Measurements from ENCODE around the gene GRK7. TPM values are rescaled to one million over a fixed set of nuclear protein-coding genes. Genes with fewer than 3 reads are reported as not detected.

The GRK7 gene, protein sequence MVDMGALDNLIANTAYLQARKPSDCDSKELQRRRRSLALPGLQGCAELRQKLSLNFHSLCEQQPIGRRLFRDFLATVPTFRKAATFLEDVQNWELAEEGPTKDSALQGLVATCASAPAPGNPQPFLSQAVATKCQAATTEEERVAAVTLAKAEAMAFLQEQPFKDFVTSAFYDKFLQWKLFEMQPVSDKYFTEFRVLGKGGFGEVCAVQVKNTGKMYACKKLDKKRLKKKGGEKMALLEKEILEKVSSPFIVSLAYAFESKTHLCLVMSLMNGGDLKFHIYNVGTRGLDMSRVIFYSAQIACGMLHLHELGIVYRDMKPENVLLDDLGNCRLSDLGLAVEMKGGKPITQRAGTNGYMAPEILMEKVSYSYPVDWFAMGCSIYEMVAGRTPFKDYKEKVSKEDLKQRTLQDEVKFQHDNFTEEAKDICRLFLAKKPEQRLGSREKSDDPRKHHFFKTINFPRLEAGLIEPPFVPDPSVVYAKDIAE (N-terminal part only)
- polyA plus RNA-seq (2012; ENCODE audit: low read depth, missing spikeins), result not detected

- DNase-seq (ENCODE audit: insufficient read length, low spot score) (no peak), FAIRE-seq (no peak)
- no peak for TF ChIP-seq POLR2A (IDR thresholded peaks at IDR 0.05; ENCODE audit: low read depth, low read length)
- TF ChIP-seq POU2F2 (IDR thresholded peaks at IDR 0.05; ENCODE audit: low read depth, low read length), result no peak
- TF ChIP-seq SPI1 (IDR thresholded peaks at IDR 0.05; ENCODE audit: low read depth, low read length), result no peak
- TF ChIP-seq TAF1 (IDR thresholded peaks at IDR 0.05; ENCODE audit: low read depth, low read length), result no peak
- no peak for TF ChIP-seq PAX5 (IDR thresholded peaks at IDR 0.05; ENCODE audit: insufficient read depth, low read length, severe bottlenecking)
- no peak for TF ChIP-seq POLR2AphosphoS5 (IDR thresholded peaks at IDR 0.05; ENCODE audit: low read depth, low read length)
Observed at GRCh38 chr3:141763088-141763750, at the start of gene GRK7. GRK7 (plus strand) TSS chr3:141763408; CDS start chr3:141778285, 14,877 bp downstream.

GRCh38 chr3:141714671-141715070, 48.5 kb upstream of the GRK7 start:
- DNase-seq (ENCODE audit: insufficient read length, low spot score), result no peak
- no peak for FAIRE-seq
- no peak for TF ChIP-seq POLR2A (IDR thresholded peaks at IDR 0.05; ENCODE audit: low read depth, low read length)
- TF ChIP-seq PAX5 (IDR thresholded peaks at IDR 0.05; ENCODE audit: insufficient read depth, low read length, severe bottlenecking), result no peak
- no peak for TF ChIP-seq SPI1 (IDR thresholded peaks at IDR 0.05; ENCODE audit: low read depth, low read length)
- TF ChIP-seq POLR2AphosphoS5 (IDR thresholded peaks at IDR 0.05; ENCODE audit: low read depth, low read length), result no peak
- TF ChIP-seq TAF1 (IDR thresholded peaks at IDR 0.05; ENCODE audit: low read depth, low read length), result no peak
- TF ChIP-seq POU2F2 (IDR thresholded peaks at IDR 0.05; ENCODE audit: low read depth, low read length), result no peak

GRCh38 chr3:141722081-141722480, 41.1 kb upstream of the GRK7 start:
- FAIRE-seq (no peak), DNase-seq (ENCODE audit: insufficient read length, low spot score) (no peak)
- TF ChIP-seq POLR2AphosphoS5 (IDR thresholded peaks at IDR 0.05; ENCODE audit: low read depth, low read length), result no peak
- no peak for TF ChIP-seq PAX5 (IDR thresholded peaks at IDR 0.05; ENCODE audit: insufficient read depth, low read length, severe bottlenecking)
- no peak for TF ChIP-seq TAF1 (IDR thresholded peaks at IDR 0.05; ENCODE audit: low read depth, low read length)
- no peak for TF ChIP-seq SPI1 (IDR thresholded peaks at IDR 0.05; ENCODE audit: low read depth, low read length)
- no peak for TF ChIP-seq POLR2A (IDR thresholded peaks at IDR 0.05; ENCODE audit: low read depth, low read length)
- no peak for TF ChIP-seq POU2F2 (IDR thresholded peaks at IDR 0.05; ENCODE audit: low read depth, low read length)

- FAIRE-seq (no peak), DNase-seq (ENCODE audit: insufficient read length, low spot score) (no peak)
- no peak for TF ChIP-seq POLR2AphosphoS5 (IDR thresholded peaks at IDR 0.05; ENCODE audit: low read depth, low read length)
- TF ChIP-seq POLR2A (IDR thresholded peaks at IDR 0.05; ENCODE audit: low read depth, low read length), result no peak
- TF ChIP-seq POU2F2 (IDR thresholded peaks at IDR 0.05; ENCODE audit: low read depth, low read length), result no peak
- no peak for TF ChIP-seq SPI1 (IDR thresholded peaks at IDR 0.05; ENCODE audit: low read depth, low read length)
- no peak for TF ChIP-seq TAF1 (IDR thresholded peaks at IDR 0.05; ENCODE audit: low read depth, low read length)
- no peak for TF ChIP-seq PAX5 (IDR thresholded peaks at IDR 0.05; ENCODE audit: insufficient read depth, low read length, severe bottlenecking)
Observed at GRCh38 chr3:141722648-141723047, 40.6 kb upstream of the GRK7 start.

GRCh38 chr3:141723255-141723654, 40.0 kb upstream of the GRK7 start:
- FAIRE-seq, result no peak
- DNase-seq (ENCODE audit: insufficient read length, low spot score), result no peak
- no peak for TF ChIP-seq PAX5 (IDR thresholded peaks at IDR 0.05; ENCODE audit: insufficient read depth, low read length, severe bottlenecking)
- no peak for TF ChIP-seq SPI1 (IDR thresholded peaks at IDR 0.05; ENCODE audit: low read depth, low read length)
- no peak for TF ChIP-seq POLR2A (IDR thresholded peaks at IDR 0.05; ENCODE audit: low read depth, low read length)
- no peak for TF ChIP-seq TAF1 (IDR thresholded peaks at IDR 0.05; ENCODE audit: low read depth, low read length)
- no peak for TF ChIP-seq POU2F2 (IDR thresholded peaks at IDR 0.05; ENCODE audit: low read depth, low read length)

DNA sequence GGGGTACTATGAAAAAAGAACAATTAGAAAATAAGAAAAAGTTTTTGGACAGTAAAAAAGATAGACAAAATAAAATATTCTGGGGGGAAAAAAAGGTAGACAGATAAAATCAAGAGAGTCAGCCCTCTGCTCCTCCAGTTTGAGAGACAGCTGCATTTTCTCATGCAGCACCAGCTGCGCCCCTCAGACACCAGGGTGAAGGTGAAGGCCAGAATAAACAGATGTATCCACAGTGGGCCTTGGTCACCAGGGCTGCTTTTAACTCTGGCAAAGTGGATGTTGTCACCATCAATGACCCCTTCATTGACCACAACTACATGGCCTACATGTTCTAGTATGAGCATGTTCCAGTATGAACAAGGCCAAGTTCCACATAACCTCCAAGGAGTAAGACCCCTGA, 39.0 kb upstream of the GRK7 start:
- DNase-seq (ENCODE audit: insufficient read length, low spot score) (no peak), FAIRE-seq (no peak)
- TF ChIP-seq POLR2A (IDR thresholded peaks at IDR 0.05; ENCODE audit: low read depth, low read length) (no peak), SPI1 (IDR thresholded peaks at IDR 0.05; ENCODE audit: low read depth, low read length) (no peak), PAX5 (IDR thresholded peaks at IDR 0.05; ENCODE audit: insufficient read depth, low read length, severe bottlenecking) (no peak), TAF1 (IDR thresholded peaks at IDR 0.05; ENCODE audit: low read depth, low read length) (no peak), POU2F2 (IDR thresholded peaks at IDR 0.05; ENCODE audit: low read depth, low read length) (no peak), POLR2AphosphoS5 (IDR thresholded peaks at IDR 0.05; ENCODE audit: low read depth, low read length) (no peak)

DNA sequence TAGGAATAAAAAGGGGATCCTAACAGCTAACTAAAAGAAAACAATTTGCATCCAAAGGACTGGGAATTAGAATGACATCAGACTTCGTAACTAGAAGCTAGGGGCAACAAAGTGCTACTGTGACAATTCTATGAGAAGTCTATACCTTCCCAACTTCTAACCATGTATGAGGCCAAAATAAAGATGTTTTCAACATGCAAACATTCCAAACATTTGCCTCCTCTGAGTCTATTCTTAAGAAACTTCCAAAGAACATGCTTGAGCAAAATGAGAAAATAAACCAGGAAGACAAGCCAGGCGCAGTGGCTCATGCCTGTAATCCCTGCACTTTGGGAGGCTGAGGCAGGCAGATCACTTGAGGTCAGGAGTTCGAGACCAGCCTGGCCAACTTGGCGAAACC, 38.2 kb upstream of the GRK7 start:
- no peak for TF ChIP-seq POLR2AphosphoS5 (IDR thresholded peaks at IDR 0.05; ENCODE audit: low read depth, low read length)
- no peak for TF ChIP-seq PAX5 (IDR thresholded peaks at IDR 0.05; ENCODE audit: insufficient read depth, low read length, severe bottlenecking)
- TF ChIP-seq SPI1 (IDR thresholded peaks at IDR 0.05; ENCODE audit: low read depth, low read length), result no peak
- TF ChIP-seq POLR2A (IDR thresholded peaks at IDR 0.05; ENCODE audit: low read depth, low read length), result no peak
- no peak for TF ChIP-seq TAF1 (IDR thresholded peaks at IDR 0.05; ENCODE audit: low read depth, low read length)
- TF ChIP-seq POU2F2 (IDR thresholded peaks at IDR 0.05; ENCODE audit: low read depth, low read length), result no peak
- FAIRE-seq (no peak), DNase-seq (ENCODE audit: insufficient read length, low spot score) (no peak)

GRCh38 chr3:141726483-141726882, 36.7 kb upstream of the GRK7 start:
- DNase-seq (ENCODE audit: insufficient read length, low spot score) (no peak), FAIRE-seq (no peak)
- TF ChIP-seq SPI1 (IDR thresholded peaks at IDR 0.05; ENCODE audit: low read depth, low read length) (no peak), TAF1 (IDR thresholded peaks at IDR 0.05; ENCODE audit: low read depth, low read length) (no peak)

DNA sequence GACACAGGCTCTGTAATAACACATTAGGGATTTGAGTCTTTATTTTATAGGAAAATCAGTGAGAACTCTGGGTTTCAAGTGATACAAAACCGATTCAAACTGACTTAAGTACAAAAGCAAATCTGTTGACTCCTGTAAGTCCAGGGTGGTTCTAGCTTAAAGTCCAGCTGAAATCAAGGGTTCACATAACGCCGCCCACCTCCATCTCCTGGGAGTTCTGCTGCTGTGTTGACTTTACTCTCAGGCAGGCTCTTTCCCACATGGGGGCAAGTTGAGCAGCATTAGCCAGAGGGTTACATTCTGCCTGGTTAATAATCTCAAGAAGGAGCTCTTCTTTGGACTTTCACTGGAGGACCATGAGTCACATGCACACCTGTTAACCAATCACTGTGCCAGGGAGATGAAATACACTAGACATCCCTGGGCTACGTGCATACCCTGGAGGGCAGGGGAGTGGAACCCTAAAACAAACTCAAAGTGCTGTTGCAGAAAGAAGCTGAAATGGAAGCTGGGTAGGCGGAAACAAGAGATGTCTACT, 34.8 kb upstream of the GRK7 start:
- TF ChIP-seq POU2F2 (IDR thresholded peaks at IDR 0.05; ENCODE audit: low read depth, low read length) (no peak), PAX5 (IDR thresholded peaks at IDR 0.05; ENCODE audit: insufficient read depth, low read length, severe bottlenecking) (no peak), SPI1 (IDR thresholded peaks at IDR 0.05; ENCODE audit: low read depth, low read length) (no peak), POLR2AphosphoS5 (IDR thresholded peaks at IDR 0.05; ENCODE audit: low read depth, low read length) (no peak), TAF1 (IDR thresholded peaks at IDR 0.05; ENCODE audit: low read depth, low read length) (no peak), POLR2A (IDR thresholded peaks at IDR 0.05; ENCODE audit: low read depth, low read length) (no peak)
- DNase-seq (ENCODE audit: insufficient read length, low spot score), result no peak
- no peak for FAIRE-seq
